ENCODE results near the gene CLNS1A.

The CLNS1A gene, protein sequence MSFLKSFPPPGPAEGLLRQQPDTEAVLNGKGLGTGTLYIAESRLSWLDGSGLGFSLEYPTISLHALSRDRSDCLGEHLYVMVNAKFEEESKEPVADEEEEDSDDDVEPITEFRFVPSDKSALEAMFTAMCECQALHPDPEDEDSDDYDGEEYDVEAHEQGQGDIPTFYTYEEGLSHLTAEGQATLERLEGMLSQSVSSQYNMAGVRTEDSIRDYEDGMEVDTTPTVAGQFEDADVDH

GRCh38 chr11:77637345-77638165 is at the start of gene CLNS1A:
Gene CLNS1A (minus strand): TSS chr11:77637794. CDS start chr11:77637714, 80 bp downstream.
- Mint-ChIP-seq H3K4me1 (ENCODE audit: low read depth) (peaks cover 33% of the 10 kb centered on the region), H3K36me3 (ENCODE audit: low read depth) (peaks cover 16% of the 10 kb centered on the region), H3K4me3 (peak within 1 kb of the TSS; percentile 94), H3K27me3 (ENCODE audit: low read depth) (no peaks in the 10 kb centered on the region), H3K9me3 (peaks cover 13% of the 10 kb centered on the region), H3K27ac (peak within 1 kb of the TSS; percentile 94)

DNA sequence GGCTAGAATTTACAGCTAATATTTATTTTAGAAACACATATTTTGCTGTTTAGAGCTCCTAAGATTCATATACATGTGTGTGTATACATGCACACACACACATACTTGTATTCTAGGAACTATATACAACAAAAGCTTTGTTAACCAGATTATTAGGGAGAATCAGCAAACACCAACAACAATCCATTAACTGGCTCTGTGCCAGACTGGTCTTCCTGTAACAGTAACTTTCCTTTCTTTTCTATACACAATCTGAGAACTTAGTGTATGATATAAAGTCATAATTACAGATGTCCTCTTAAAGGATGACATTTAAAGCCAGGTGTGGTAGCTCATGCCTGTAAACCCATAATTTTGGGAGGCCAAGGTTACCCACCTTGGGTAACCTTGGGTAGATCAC is 49.5 kb upstream of the CLNS1A start:
- Mint-ChIP-seq H3K4me1 (ENCODE audit: low read depth) (no peaks in the 10 kb centered on the region), H3K27ac (no peak overlapping the region), H3K27me3 (ENCODE audit: low read depth) (no peaks in the 10 kb centered on the region), H3K4me3 (no peak overlapping the region), H3K9me3 (no peaks in the 10 kb centered on the region), H3K36me3 (ENCODE audit: low read depth) (peaks cover 33% of the 10 kb centered on the region)

GRCh38 chr11:77677138-77677537 is 39.5 kb upstream of the CLNS1A start:
- no peak overlapping the region for H3K27ac Mint-ChIP-seq

DNA sequence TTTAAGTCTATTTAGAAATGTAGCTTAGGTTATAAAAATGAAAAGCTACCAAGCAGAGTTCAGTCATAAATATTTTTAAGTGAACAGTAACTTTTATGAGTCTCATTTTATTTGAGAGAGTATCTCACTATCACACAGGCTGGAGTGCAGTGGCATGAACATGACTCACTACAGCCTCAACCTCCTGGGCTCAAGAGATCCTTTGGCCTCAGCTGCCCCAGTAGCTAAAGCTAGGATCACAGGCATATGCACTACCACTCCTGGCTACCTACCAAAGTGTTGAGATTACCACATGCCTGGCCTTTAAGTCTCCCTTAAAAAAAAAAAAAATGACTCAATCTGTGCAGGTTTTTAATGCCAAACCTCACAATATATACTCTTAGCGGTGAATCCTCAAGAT is 34.7 kb upstream of the CLNS1A start:
- H3K4me3 Mint-ChIP-seq = no peak overlapping the region
- H3K27ac Mint-ChIP-seq = no peak overlapping the region
- H3K9me3 Mint-ChIP-seq = no peaks in the 10 kb centered on the region
- no peaks in the 10 kb centered on the region for H3K4me1 Mint-ChIP-seq (ENCODE audit: low read depth)
- H3K36me3 Mint-ChIP-seq (ENCODE audit: low read depth) = peaks cover 50% of the 10 kb centered on the region
- no peaks in the 10 kb centered on the region for H3K27me3 Mint-ChIP-seq (ENCODE audit: low read depth)

More at GRCh38 chr11:77677138-77677537, 39.5 kb upstream of the CLNS1A start:
- Mint-ChIP-seq H3K9me3 (no peaks in the 10 kb centered on the region), H3K36me3 (ENCODE audit: low read depth) (peaks cover 34% of the 10 kb centered on the region), H3K27me3 (ENCODE audit: low read depth) (no peaks in the 10 kb centered on the region), H3K4me3 (no peak overlapping the region), H3K4me1 (ENCODE audit: low read depth) (no peaks in the 10 kb centered on the region)

DNA sequence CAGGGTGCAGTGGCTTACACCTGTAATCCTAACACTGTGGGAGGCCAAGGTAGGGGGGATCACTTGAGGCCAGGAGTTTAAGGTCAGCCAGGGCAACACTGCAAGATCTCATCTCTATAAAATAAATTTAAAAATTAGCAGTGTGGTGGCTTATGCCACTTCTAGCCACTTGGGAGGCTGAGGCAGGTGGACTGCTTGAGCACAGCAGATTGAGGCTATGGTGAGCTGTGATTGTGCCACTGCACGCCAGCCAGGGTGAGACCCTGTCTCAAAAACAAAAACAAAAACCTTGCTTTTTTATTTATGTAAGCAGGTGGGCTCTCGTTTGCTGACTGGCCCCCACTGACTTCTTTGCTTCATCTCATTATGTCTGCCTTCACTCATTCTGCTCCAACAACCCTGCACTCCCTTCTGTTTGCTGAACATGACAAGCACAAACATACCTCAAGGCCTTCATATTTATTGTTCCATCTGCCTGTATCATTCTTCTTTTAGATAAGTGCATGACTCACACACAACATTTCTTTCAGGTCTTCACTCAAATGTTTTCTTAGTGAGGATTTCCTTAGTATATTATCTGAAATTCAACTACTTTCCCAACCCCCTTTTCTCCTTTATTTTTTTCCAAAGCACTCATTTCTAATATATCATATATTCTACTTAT is 32.4 kb upstream of the CLNS1A start:
- Mint-ChIP-seq H3K27ac (no peak overlapping the region), H3K4me3 (no peak overlapping the region), H3K27me3 (ENCODE audit: low read depth) (no peaks in the 10 kb centered on the region), H3K9me3 (no peaks in the 10 kb centered on the region), H3K36me3 (ENCODE audit: low read depth) (peaks cover 41% of the 10 kb centered on the region), H3K4me1 (ENCODE audit: low read depth) (no peaks in the 10 kb centered on the region)

DNA sequence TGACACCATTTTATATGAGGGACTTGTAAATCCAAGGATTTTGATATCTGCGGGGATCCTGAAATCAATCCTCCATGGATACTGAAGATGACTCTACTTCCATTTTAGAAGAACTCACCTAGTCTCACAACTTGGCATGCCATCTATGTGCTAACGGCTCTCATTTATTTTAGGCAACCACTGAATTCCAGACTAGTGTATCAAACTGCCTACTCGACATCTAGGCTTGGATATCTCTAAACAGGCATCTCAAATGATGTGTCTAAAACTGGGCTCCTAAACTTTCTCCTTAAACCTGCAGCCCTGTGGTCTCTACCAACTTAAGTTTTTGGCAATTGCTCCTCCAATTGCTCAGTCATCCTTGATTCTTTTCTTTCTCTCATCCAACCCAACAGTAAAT is 31.2 kb upstream of the CLNS1A start:
- H3K36me3 Mint-ChIP-seq (ENCODE audit: low read depth) = peaks cover 38% of the 10 kb centered on the region
- H3K27me3 Mint-ChIP-seq (ENCODE audit: low read depth) = no peaks in the 10 kb centered on the region
- H3K4me3 Mint-ChIP-seq = no peak overlapping the region

GRCh38 chr11:77665240-77665965 is 27.8 kb upstream of the CLNS1A start:
- Mint-ChIP-seq H3K9me3 (no peaks in the 10 kb centered on the region), H3K27me3 (ENCODE audit: low read depth) (no peaks in the 10 kb centered on the region), H3K4me3 (no peak overlapping the region), H3K36me3 (ENCODE audit: low read depth) (peaks cover 30% of the 10 kb centered on the region), H3K27ac (no peak overlapping the region), H3K4me1 (ENCODE audit: low read depth) (no peaks in the 10 kb centered on the region)

More for the DNA sequence above, 31.2 kb upstream of the CLNS1A start:
- Mint-ChIP-seq H3K27ac (no peak overlapping the region), H3K4me1 (ENCODE audit: low read depth) (no peaks in the 10 kb centered on the region), H3K9me3 (no peaks in the 10 kb centered on the region)

DNA sequence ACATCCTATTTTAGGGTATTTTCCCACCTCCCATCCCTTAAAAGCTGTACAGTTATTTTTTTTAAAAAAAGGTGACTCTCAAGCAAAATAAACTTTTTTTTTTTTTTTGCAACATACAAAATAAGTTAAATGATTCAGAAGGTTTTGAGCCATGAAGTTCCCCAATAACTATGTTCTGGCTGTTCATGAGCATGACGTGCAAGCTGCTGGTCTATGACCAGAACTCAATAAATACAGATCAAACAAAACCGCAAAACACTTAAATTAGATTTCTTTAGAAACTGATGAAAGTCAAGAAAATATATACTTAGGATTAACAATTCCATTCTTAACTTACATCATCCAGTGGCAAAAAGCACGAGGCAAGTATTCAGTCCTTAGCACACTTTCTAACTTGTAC is 24.1 kb upstream of the CLNS1A start:
- no peaks in the 10 kb centered on the region for H3K9me3 Mint-ChIP-seq
- H3K4me1 Mint-ChIP-seq (ENCODE audit: low read depth) = peaks cover under 1% of the 10 kb centered on the region
- no peaks in the 10 kb centered on the region for H3K27me3 Mint-ChIP-seq (ENCODE audit: low read depth)
- H3K4me3 Mint-ChIP-seq = no peak overlapping the region
- no peak overlapping the region for H3K27ac Mint-ChIP-seq
- H3K36me3 Mint-ChIP-seq (ENCODE audit: low read depth) = peaks cover 7% of the 10 kb centered on the region

GRCh38 chr11:77660947-77661346 is 23.4 kb upstream of the CLNS1A start:
- Mint-ChIP-seq H3K27ac (no peak overlapping the region), H3K4me3 (no peak overlapping the region), H3K9me3 (no peaks in the 10 kb centered on the region), H3K4me1 (ENCODE audit: low read depth) (peaks cover 2% of the 10 kb centered on the region), H3K27me3 (ENCODE audit: low read depth) (no peaks in the 10 kb centered on the region), H3K36me3 (ENCODE audit: low read depth) (peaks cover 6% of the 10 kb centered on the region)

GRCh38 chr11:77658213-77659013 is 20.8 kb upstream of the CLNS1A start:
- Mint-ChIP-seq H3K27ac (no peak overlapping the region), H3K27me3 (ENCODE audit: low read depth) (no peaks in the 10 kb centered on the region), H3K4me3 (no peak overlapping the region), H3K9me3 (no peaks in the 10 kb centered on the region), H3K36me3 (ENCODE audit: low read depth) (peaks cover 3% of the 10 kb centered on the region), H3K4me1 (ENCODE audit: low read depth) (peaks cover 2% of the 10 kb centered on the region)

DNA sequence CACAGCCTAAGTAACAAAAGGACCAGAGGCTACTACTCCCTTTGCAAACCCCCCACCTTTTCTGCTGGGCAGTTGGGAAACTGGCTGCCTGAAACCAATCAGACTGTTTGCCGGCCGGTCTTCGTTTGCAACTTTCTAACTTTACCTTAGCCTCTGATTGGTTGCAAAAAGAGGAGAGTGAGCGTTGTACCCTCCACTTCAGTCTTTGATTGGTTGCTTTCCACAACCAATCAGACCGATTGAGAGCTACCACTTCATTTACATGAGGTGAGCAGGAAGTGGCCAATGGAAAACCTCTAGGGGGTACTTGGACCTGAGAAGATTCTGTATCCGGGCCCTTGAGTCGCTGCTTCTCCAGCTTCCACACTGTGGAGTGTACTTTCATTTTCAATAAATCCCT is 18.8 kb upstream of the CLNS1A start:
- no peaks in the 10 kb centered on the region for H3K9me3 Mint-ChIP-seq
- H3K27me3 Mint-ChIP-seq (ENCODE audit: low read depth) = no peaks in the 10 kb centered on the region
- no peak overlapping the region for H3K4me3 Mint-ChIP-seq
- peaks cover 2% of the 10 kb centered on the region for H3K4me1 Mint-ChIP-seq (ENCODE audit: low read depth)
- H3K27ac Mint-ChIP-seq = no peak overlapping the region
- no peaks in the 10 kb centered on the region for H3K36me3 Mint-ChIP-seq (ENCODE audit: low read depth)

- Mint-ChIP-seq H3K27ac (no peak overlapping the region), H3K4me1 (ENCODE audit: low read depth) (peaks cover 2% of the 10 kb centered on the region), H3K36me3 (ENCODE audit: low read depth) (no peaks in the 10 kb centered on the region)
These were observed 17.3 kb upstream of the CLNS1A start for GRCh38 chr11:77654770-77655434.

DNA sequence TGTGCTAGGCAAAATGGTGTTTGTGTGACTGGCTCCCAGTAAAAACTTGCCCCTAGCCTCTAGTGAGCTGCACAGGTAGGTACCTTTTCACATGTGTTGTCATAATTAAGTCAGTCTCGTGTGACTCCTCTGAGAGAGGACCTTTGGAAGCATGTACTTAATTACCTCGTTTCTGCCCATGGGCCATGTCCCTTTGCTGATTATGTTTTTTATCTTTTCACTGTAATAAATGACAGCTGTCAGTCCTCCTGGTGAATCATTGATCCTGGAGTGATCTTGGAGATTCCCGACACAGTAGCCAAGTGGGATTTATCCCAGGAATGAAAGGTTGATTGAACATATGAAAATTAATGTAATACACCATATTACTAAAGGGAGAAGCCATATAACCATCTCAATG is 12.5 kb upstream of the CLNS1A start:
- H3K4me1 Mint-ChIP-seq (ENCODE audit: low read depth) = no peaks in the 10 kb centered on the region
- H3K9me3 Mint-ChIP-seq = no peaks in the 10 kb centered on the region
- H3K4me3 Mint-ChIP-seq = no peak overlapping the region
- H3K36me3 Mint-ChIP-seq (ENCODE audit: low read depth) = no peaks in the 10 kb centered on the region
- H3K27ac Mint-ChIP-seq = no peak overlapping the region
- H3K27me3 Mint-ChIP-seq (ENCODE audit: low read depth) = peaks cover 7% of the 10 kb centered on the region

More at GRCh38 chr11:77654770-77655434, 17.3 kb upstream of the CLNS1A start:
- no peaks in the 10 kb centered on the region for H3K9me3 Mint-ChIP-seq
- peaks cover 6% of the 10 kb centered on the region for H3K27me3 Mint-ChIP-seq (ENCODE audit: low read depth)
- H3K4me3 Mint-ChIP-seq = no peak overlapping the region
